Amygdala (tissue), 56 donors: ENCODE results near the gene CGNL1.
A peak's percentile ranks its signal among the peaks of the same experiment; 100 is the strongest.

Experiments
- DNase-seq, 56 donors: peaks; one replicate each; lab custom pipeline; 2025; lab: John Stamatoyannopoulos, UW

CGNL1 gene

GRCh38 chr15:57509965-57510364, 133.7 kb downstream of the CGNL1 start:
- DNase-seq = no peak

GRCh38 chr15:57510647-57511046, 134.3 kb downstream of the CGNL1 start:
- no peak for DNase-seq

GRCh38 chr15:57516327-57517029, 140.2 kb downstream of the CGNL1 start:
- peak in 1 of 56 donors; percentile 39 for DNase-seq

- DNase-seq = no peak
These were observed 140.8 kb downstream of the CGNL1 start for GRCh38 chr15:57517030-57517671.

- no peak for DNase-seq
These were observed 142.6 kb downstream of the CGNL1 start for GRCh38 chr15:57518779-57519405.

- DNase-seq = no peak
These were observed 143.5 kb downstream of the CGNL1 start for GRCh38 chr15:57519806-57520205.

GRCh38 chr15:57521503-57521902, 145.2 kb downstream of the CGNL1 start:
- peak in 1 of 56 donors; percentile 11 for DNase-seq

GRCh38 chr15:57522148-57522547, 145.8 kb downstream of the CGNL1 start:
- no peak for DNase-seq

- DNase-seq = no peak
These were observed 149.3 kb downstream of the CGNL1 start for GRCh38 chr15:57525581-57525980.

- no peak for DNase-seq
These were observed 149.8 kb downstream of the CGNL1 start for GRCh38 chr15:57526076-57526475.

- DNase-seq = no peak
These were observed 150.3 kb downstream of the CGNL1 start for GRCh38 chr15:57526615-57527014.

- DNase-seq = peak in 18 of 56 donors; percentile 10 to 78 (median 20)
These were observed 151.2 kb downstream of the CGNL1 start for GRCh38 chr15:57527382-57528091.

GRCh38 chr15:57528940-57529565, 152.7 kb downstream of the CGNL1 start:
- DNase-seq = no peak

GRCh38 chr15:57529748-57530147, 153.4 kb downstream of the CGNL1 start:
- DNase-seq = no peak

GRCh38 chr15:57532731-57533447, 156.6 kb downstream of the CGNL1 start:
- no peak for DNase-seq

- no peak for DNase-seq
These were observed 157.1 kb downstream of the CGNL1 start for GRCh38 chr15:57533448-57533799.

- DNase-seq = no peak
These were observed 158.0 kb downstream of the CGNL1 start for GRCh38 chr15:57534281-57534680.

GRCh38 chr15:57537072-57537471, 160.8 kb downstream of the CGNL1 start:
- DNase-seq = peak in 33 of 56 donors; percentile 4 to 74 (median 38)

GRCh38 chr15:57537488-57538264, 161.4 kb downstream of the CGNL1 start:
- no peak for DNase-seq

- no peak for DNase-seq
These were observed 161.9 kb downstream of the CGNL1 start for GRCh38 chr15:57538265-57538529.
